GM04504 (cell line): ENCODE data around the gene LSAMP.

Experiments used
- DNase-seq: peaks from one replicate; pipeline ENCODE4 v3.0.0-alpha.2; 2012; ENCODE audit warnings: low read depth

The LSAMP gene

GRCh38 chr3:116164039-116164438 is 281.2 kb downstream of the LSAMP start:
- DNase-seq = no peak

- DNase-seq = no peak
Observed at GRCh38 chr3:116161575-116162525, 283.4 kb downstream of the LSAMP start.

- no peak for DNase-seq
Observed at GRCh38 chr3:116160594-116160993, 284.7 kb downstream of the LSAMP start.

GRCh38 chr3:116155841-116156240 is 289.4 kb downstream of the LSAMP start:
- no peak for DNase-seq

- DNase-seq = no peak
Observed at GRCh38 chr3:116154389-116154788, 290.9 kb downstream of the LSAMP start.

- DNase-seq = no peak
Observed at GRCh38 chr3:116153174-116153573, 292.1 kb downstream of the LSAMP start.

- no peak for DNase-seq
Observed at GRCh38 chr3:116150655-116151167, 294.6 kb downstream of the LSAMP start.

GRCh38 chr3:116148881-116149851 is 296.1 kb downstream of the LSAMP start:
- no peak for DNase-seq

GRCh38 chr3:116145613-116146012 is 299.7 kb downstream of the LSAMP start:
- no peak for DNase-seq

GRCh38 chr3:116141724-116142123 is 303.6 kb downstream of the LSAMP start:
- DNase-seq = no peak

GRCh38 chr3:116140100-116140689 is 305.1 kb downstream of the LSAMP start:
- no peak for DNase-seq

- DNase-seq = no peak
Observed at GRCh38 chr3:116139641-116140040, 305.6 kb downstream of the LSAMP start.

- peak; percentile 80 for DNase-seq
Observed at GRCh38 chr3:116135457-116136085, 309.7 kb downstream of the LSAMP start.

- no peak for DNase-seq
Observed at GRCh38 chr3:116129187-116129946, 315.9 kb downstream of the LSAMP start.

GRCh38 chr3:116127464-116127863 is 317.8 kb downstream of the LSAMP start:
- no peak for DNase-seq

- DNase-seq = no peak
Observed at GRCh38 chr3:116124166-116124565, 321.1 kb downstream of the LSAMP start.

GRCh38 chr3:116118475-116119169 is 326.7 kb downstream of the LSAMP start:
- DNase-seq = no peak

GRCh38 chr3:116114586-116114985 is 330.7 kb downstream of the LSAMP start:
- no peak for DNase-seq

GRCh38 chr3:116112696-116113095 is 332.6 kb downstream of the LSAMP start:
- peak; percentile 26 for DNase-seq

- DNase-seq = no peak
Observed at GRCh38 chr3:116111765-116112164, 333.5 kb downstream of the LSAMP start.
